Sigmoid colon (tissue), 7 donors: Measurements from ENCODE around the gene SERTM1. TPM values are rescaled to one million over a fixed set of nuclear protein-coding genes. Genes with fewer than 3 reads are reported as not detected.

Experiments used
- DNase-seq: peaks from one replicate; pipeline ENCODE4 v3.0.0-alpha.2; 2019
- H3K27ac ChIP-seq, 4 donors: fragments of 200-600 bp; sonication (generic); one replicate each; pipeline ENCODE4 v1.5.1; 2016 to 2019; ENCODE audit warnings: mild to moderate bottlenecking in 1 of 4
- H3K27me3 ChIP-seq, 3 donors: fragments of 200-600 bp; sonication (generic); one replicate each; pipeline ENCODE4 v1.5.1; 2019; ENCODE audit warnings: mild to moderate bottlenecking in 1 of 3
- H3K36me3 ChIP-seq, 4 donors: fragments of 200-600 bp; sonication (generic); one replicate each; pipeline ENCODE4 v1.5.1; 2016 to 2019
- H3K4me1 ChIP-seq, 4 donors: fragments of 200-600 bp; sonication (generic); one replicate each; pipeline ENCODE4 v1.5.1; 2017 to 2019
- H3K4me3 ChIP-seq, 4 donors: fragments of 200-600 bp; sonication (generic); one replicate each; pipeline ENCODE4 v1.5.1; 2017 to 2019; ENCODE audit warnings: mild to moderate bottlenecking in 2 of 4, moderate library complexity in 1 of 4
- H3K9me3 ChIP-seq, 4 donors: fragments of 200-600 bp in 3 of 4; sonication (generic) in 3 of 4; one replicate each; pipeline versions ENCODE4 v1.5.1 to v1.6.1; 2013 to 2019
- CTCF ChIP-seq, 4 experiments: fragments of 450-650 bp in 3 of 4; fragments of 200-600 bp in 1 of 4; IDR thresholded peaks; one replicate each; pipeline ENCODE4 v1.5.1; 2016 to 2019; ENCODE audit warnings: antibody characterized with exemption in 4 of 4, mild to moderate bottlenecking in 3 of 4, moderate library complexity in 2 of 4
- EP300 ChIP-seq, 4 donors: sonication (generic); formaldehyde crosslinking; IDR thresholded peaks; one replicate each; pipeline ENCODE4 v1.6.1; 2017; ENCODE audit warnings: antibody characterized with exemption in 4 of 4
- POLR2A ChIP-seq, 2 donors: fragments of 450-650 bp; IDR thresholded peaks; one replicate each; pipeline ENCODE4 v1.6.1; 2016; ENCODE audit warnings: antibody characterized with exemption in 2 of 2, mild to moderate bottlenecking in 2 of 2, moderate library complexity in 2 of 2
- POLR2AphosphoS5 ChIP-seq, 4 donors: sonication (generic); formaldehyde crosslinking; IDR thresholded peaks; one replicate each; pipeline ENCODE4 v1.6.1; 2017; ENCODE audit warnings: antibody characterized with exemption in 4 of 4
- WGBS, 2 donors: extraction: QIAGEN DNeasy Blood & Tissue Kit; methylation state at CpG; one replicate each; pipeline ENCODE4 v1.1.7; 2013; 5-methylcytosine and 5-hydroxymethylcytosine counted together
- intact Hi-C: fragments of 100-400 bp; cut with DNase I; formaldehyde crosslinking; loops from one replicate; pipeline ENCODE4 v1.15.1; 2023
- polyA plus RNA-seq, 3 donors: library from polyadenylated mRNA; stranded (reverse); fragments of 200-250 nt; gene quantifications; one replicate each; pipeline ENCODE4 v1.2.3, GENCODE V29; 2013
- total RNA-seq, 4 donors: library from RNA; depleted of rRNA; stranded (reverse); fragments of >200 nt; gene quantifications; one replicate each; pipeline ENCODE4 v1.1.0, GENCODE V29; 2016
- donor health status: healthy with polysubstance abuse.
- donor health status: Bipolar disorder and iron deficiency.
- donor health status: healthy.

SERTM1 gene
- total and polyA plus RNA-seq, 7 donors: 0.13 to 1.7 (median 0.33) TPM; not detected in 2

DNA sequence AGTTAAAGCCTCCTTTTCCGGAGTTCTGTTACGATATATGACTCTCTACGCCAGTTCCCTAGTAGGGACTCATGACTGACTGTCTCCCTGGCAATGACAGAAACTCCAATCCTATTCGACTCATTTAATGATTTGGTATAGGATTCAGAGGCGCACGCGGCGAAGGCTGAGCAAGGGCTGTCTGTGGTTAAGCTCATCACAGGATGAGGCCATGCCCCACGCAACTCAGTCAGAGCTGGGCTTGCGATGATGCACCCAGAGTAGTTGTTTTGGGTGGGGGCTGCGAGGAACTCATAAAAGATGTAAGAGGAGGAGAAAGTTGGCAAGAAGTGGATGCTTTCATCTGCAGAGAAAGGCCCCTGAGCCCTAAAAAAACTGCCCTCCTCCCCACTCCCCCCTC is 468 bp upstream of the SERTM1 start:
- no peak overlapping the region for H3K27ac ChIP-seq
- TF ChIP-seq POLR2AphosphoS5 (IDR thresholded peaks at IDR 0.05): no peak
- TF ChIP-seq CTCF (IDR thresholded peaks at IDR 0.05): no peak
- no peak for TF ChIP-seq POLR2A (IDR thresholded peaks at IDR 0.05)
- TF ChIP-seq EP300 (IDR thresholded peaks at IDR 0.05): no peak
- peaks cover 8 to 46% (median 25%) of the 10 kb centered on the region in 3 donors for H3K27me3 ChIP-seq
- peaks cover 0 to 13% (median 6%) of the 10 kb centered on the region in 4 donors for H3K4me1 ChIP-seq
- no peaks in the 10 kb centered on the region for H3K36me3 ChIP-seq
- H3K4me3 ChIP-seq: peak overlapping the region in 2 of 4 donors; percentile 30 to 36
- intact Hi-C loops: no loop called here
- 54 to 56% methylated on average over 11 of the region's 11 CpGs for WGBS, 2 donors
- no peaks in the 10 kb centered on the region for H3K9me3 ChIP-seq
- no peak for DNase-seq

DNA sequence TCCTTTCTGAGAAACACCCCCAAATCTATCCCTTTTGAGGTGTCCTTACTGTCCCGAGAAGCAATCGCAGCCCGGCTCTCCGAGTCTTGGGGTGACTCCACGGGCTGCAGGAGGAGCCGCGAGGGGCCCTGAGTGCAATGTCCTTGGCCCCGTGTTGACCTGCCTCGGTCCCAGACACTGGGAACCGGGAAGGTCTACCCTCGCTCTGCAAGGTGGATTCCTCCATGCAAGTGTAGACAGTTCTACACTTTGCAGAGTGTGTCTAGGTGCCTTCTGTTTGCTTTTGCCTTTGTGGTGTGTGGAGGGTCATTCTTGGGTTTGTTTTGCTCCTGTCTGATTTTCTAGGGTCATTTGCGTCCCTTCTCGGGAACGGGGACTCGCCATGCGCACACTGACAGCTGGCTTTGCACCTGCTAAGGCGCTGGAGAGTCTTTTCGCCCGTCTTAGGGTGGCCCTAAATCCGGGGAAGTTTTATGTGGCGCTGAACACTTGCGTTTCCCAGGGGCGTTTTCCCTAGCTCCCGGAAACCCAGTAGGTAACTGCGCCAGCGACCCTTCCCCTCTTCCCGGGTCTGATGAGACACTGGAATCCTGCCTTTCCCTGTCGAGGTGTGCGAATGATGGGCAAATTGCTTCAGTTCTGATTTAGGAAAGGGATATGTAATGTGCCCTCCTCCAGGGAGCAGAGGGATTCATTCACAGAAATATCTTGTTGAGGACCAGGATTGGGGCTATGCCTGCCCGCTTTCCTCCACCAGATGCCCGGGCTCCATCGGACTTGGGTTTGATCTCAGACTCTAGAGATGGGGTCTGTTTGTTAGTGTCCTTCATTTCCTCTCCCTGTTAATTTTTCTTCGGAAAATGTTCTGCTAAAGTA is 755 bp downstream of the SERTM1 start:
- intact Hi-C loops: no loop called here
- Histone ChIP-seq H3K4me3 (peak overlapping the region in 2 of 4 donors; percentile 30 to 36), H3K9me3 (no peaks in the 10 kb centered on the region), H3K4me1 (peaks cover 0 to 13% (median 6%) of the 10 kb centered on the region in 4 donors), H3K36me3 (no peaks in the 10 kb centered on the region), H3K27ac (no peak overlapping the region), H3K27me3 (peaks cover 8 to 46% (median 25%) of the 10 kb centered on the region in 3 donors)
- no peak for DNase-seq
- WGBS, 2 donors: 9 to 11% methylated on average over 33 of the region's 33 CpGs
- TF ChIP-seq EP300 (IDR thresholded peaks at IDR 0.05) (no peak), CTCF (IDR thresholded peaks at IDR 0.05) (no peak), POLR2A (IDR thresholded peaks at IDR 0.05) (no peak), POLR2AphosphoS5 (IDR thresholded peaks at IDR 0.05) (no peak)

DNA sequence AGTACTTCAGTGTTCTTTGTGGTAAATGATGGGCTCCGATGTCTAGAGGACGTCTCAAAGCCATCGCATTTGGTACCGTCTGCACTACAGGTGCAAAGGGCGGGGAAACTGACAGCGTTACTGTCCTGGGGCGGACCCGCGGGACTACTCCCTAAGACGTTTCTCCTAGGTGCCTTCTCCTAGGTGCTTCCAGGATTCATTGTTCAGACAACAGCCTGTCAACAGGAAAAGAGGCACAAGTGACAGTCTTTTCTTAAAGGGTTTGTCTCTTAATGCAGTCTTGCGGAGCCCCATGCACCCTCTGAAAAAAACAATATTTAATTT is 1.4 kb downstream of the SERTM1 start:
- intact Hi-C loops: no loop called here
- no peaks in the 10 kb centered on the region for H3K36me3 ChIP-seq
- peaks cover 0 to 14% (median 6%) of the 10 kb centered on the region in 4 donors for H3K4me1 ChIP-seq
- no peak overlapping the region for H3K27ac ChIP-seq
- peaks cover 8 to 46% (median 25%) of the 10 kb centered on the region in 3 donors for H3K27me3 ChIP-seq
- no peaks in the 10 kb centered on the region for H3K9me3 ChIP-seq
- TF ChIP-seq POLR2AphosphoS5 (IDR thresholded peaks at IDR 0.05) (no peak), POLR2A (IDR thresholded peaks at IDR 0.05) (no peak), EP300 (IDR thresholded peaks at IDR 0.05) (no peak), CTCF (IDR thresholded peaks at IDR 0.05) (no peak)
- no peak overlapping the region for H3K4me3 ChIP-seq
- WGBS, 2 donors: 22 to 33% methylated on average over 11 of the region's 11 CpGs
- DNase-seq: no peak

GRCh38 chr13:36680913-36681312 is 7.1 kb downstream of the SERTM1 start:
- Histone ChIP-seq H3K27me3 (peaks cover under 1 to 11% (median 3%) of the 10 kb centered on the region in 3 donors), H3K4me3 (no peak overlapping the region), H3K27ac (no peak overlapping the region), H3K4me1 (peaks cover 0 to 12% (median 3%) of the 10 kb centered on the region in 4 donors), H3K9me3 (no peaks in the 10 kb centered on the region), H3K36me3 (no peaks in the 10 kb centered on the region)
- TF ChIP-seq POLR2A (IDR thresholded peaks at IDR 0.05) (no peak), EP300 (IDR thresholded peaks at IDR 0.05) (peak in 1 of 4 donors; percentile 32), CTCF (IDR thresholded peaks at IDR 0.05) (no peak), POLR2AphosphoS5 (IDR thresholded peaks at IDR 0.05) (peak; percentile 27 to 67 (median 46))
- DNase-seq: peak; percentile 66
- intact Hi-C loops: no loop called here
- 35 to 69% methylated on average over 6 of the region's 6 CpGs for WGBS, 2 donors
